ENCODE measurements around the gene SLC22A8.
"Not testable (repeated sequence)": the region's sequence is repeated elsewhere in the genome, so short reads cannot be mapped to it uniquely, and the experiment has no call there.

The SLC22A8 gene, protein sequence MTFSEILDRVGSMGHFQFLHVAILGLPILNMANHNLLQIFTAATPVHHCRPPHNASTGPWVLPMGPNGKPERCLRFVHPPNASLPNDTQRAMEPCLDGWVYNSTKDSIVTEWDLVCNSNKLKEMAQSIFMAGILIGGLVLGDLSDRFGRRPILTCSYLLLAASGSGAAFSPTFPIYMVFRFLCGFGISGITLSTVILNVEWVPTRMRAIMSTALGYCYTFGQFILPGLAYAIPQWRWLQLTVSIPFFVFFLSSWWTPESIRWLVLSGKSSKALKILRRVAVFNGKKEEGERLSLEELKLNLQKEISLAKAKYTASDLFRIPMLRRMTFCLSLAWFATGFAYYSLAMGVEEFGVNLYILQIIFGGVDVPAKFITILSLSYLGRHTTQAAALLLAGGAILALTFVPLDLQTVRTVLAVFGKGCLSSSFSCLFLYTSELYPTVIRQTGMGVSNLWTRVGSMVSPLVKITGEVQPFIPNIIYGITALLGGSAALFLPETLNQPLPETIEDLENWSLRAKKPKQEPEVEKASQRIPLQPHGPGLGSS

DNA sequence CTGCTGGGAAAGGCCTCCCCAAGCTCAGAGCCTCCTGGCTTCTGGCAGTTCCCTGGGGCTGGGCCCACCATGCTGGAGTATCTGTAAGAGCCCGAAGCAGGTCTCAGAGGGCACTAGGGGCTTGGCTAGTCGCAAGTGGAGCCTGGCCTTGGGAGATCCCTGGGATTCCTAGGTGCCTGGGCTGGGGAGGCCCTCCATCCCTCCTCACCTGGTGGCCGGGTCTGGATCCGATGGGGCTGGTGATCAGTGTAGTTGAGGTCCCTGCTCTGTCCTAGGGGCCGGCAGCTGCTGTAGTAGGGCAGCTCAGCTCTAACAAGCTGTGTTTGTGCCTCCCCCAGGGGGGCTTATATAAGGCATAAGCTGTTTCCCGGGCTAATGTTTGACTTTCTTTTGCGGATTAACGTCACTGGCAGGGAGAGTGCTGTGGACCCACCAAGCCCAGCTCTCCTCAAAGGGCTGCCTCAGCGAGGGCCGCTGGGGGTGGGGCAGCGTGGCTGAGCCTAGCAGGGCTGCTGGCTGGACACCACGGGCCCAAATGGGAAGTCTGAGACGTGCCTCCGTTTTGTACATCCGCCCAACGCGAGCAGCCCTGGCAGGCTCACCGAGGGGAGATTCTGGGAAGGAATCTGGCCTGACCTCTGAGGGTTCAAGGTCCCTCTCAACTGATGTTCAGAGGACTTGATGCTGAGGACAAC is at the start of gene SLC22A8:
Gene SLC22A8 (minus strand): TSS at position 321 of the 695 bp plus-strand sequence. CDS start 883 bp downstream, outside the sequence.
- Histone ChIP-seq H4K20me1 (no peaks in the 10 kb centered on the region), H3K4me3 (no peak within 1 kb of the TSS), H3K4me2 (no peak within 1 kb of the TSS), H3K36me3 (no peaks in the 10 kb centered on the region), H3K9me3 (no peaks in the 10 kb centered on the region), H3K27me3 (no peaks in the 10 kb centered on the region), H3K27ac (no peak within 1 kb of the TSS), H3K9ac (no peak within 1 kb of the TSS), H3K4me1 (no peaks in the 10 kb centered on the region)
- TF ChIP-seq Cebpa-rat (IDR thresholded peaks at IDR 0.05): no peak

DNA sequence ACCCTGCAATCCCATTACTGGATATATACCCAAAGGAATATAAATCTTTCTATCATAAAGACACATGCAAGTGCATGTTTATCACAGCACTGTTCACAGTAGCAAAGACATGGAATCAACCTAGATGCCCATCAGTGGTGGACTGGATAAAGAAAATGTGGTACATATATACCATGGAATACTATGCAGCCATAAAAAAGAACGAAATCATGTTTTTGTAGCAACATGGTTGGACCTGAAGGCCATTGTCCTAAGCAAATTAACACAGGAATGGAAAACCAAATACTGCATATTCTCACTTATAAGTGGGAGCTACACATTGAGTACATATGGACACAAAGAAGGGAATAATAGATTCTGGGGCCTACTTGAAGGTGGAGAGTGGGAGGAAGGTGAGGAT is 30.6 kb upstream of the SLC22A8 start:
- H3K9me3 ChIP-seq: peaks cover 26% of the 10 kb centered on the region; the same call in 1 of the 2 replicates
- H3K27ac ChIP-seq, H3K27me3 ChIP-seq, H3K4me3 ChIP-seq, H3K4me1 ChIP-seq, H4K20me1 ChIP-seq, H3K9ac ChIP-seq, H3K36me3 ChIP-seq, H3K4me2 ChIP-seq: not testable (repeated sequence)

DNA sequence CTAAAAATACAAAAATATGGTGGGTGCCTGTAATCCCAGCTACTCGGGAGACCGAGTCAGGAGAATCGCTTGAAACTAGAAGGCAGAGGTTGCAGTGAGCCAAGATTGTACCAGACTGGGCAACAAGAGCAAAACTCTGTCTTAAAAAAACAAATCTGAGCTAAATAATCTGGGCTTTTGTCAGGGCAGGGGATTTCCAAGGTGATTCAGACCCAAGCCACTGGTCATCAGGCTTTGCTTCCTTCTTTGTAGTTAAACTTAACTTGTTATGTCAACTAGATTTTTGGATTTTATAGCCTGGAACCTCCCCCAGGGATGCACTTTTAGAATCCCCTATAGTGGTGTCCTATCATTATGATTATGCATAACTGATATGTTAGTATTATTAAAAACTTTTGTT is 27.0 kb upstream of the SLC22A8 start:
- no peak overlapping the region for H3K9ac ChIP-seq
- no peaks in the 10 kb centered on the region for H3K27me3 ChIP-seq
- TF ChIP-seq Cebpa-rat (IDR thresholded peaks at IDR 0.05): no peak
- no peak overlapping the region for H3K4me3 ChIP-seq
- H3K4me1 ChIP-seq: no peaks in the 10 kb centered on the region
- H3K4me2 ChIP-seq: no peak overlapping the region
- H3K36me3 ChIP-seq: no peaks in the 10 kb centered on the region
- H4K20me1 ChIP-seq: no peaks in the 10 kb centered on the region
- H3K9me3 ChIP-seq: 0 out of 2 replicates have a peak, but pooled peaks cover 11% of the 10 kb centered on the region
- no peak overlapping the region for H3K27ac ChIP-seq

DNA sequence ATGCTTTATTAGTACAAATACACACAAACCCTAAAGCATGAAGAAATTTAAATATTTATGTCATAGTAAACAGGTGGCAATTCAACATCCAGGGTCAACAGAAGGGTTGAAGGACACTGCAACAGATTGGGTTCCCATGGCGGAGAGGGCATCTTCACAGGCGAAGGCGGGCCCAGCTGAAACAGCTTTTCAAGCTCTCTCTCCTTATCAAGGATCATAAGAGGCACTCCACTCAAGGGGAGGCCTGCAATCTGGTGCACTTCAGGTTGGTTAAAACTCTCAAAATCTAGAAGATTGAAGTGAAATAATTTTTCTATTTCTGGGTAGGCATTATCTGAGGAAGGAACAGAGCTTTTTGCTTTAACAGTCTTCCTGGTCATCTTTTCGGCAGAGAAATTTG is 16.8 kb upstream of the SLC22A8 start:
- no peak overlapping the region for H3K4me3 ChIP-seq
- no peak overlapping the region for H3K4me2 ChIP-seq
- no peak overlapping the region for H3K27ac ChIP-seq
- no peaks in the 10 kb centered on the region for H3K27me3 ChIP-seq
- no peaks in the 10 kb centered on the region for H4K20me1 ChIP-seq
- H3K36me3 ChIP-seq: no peaks in the 10 kb centered on the region
- TF ChIP-seq Cebpa-rat (IDR thresholded peaks at IDR 0.05): no peak
- no peaks in the 10 kb centered on the region for H3K9me3 ChIP-seq
- no peaks in the 10 kb centered on the region for H3K4me1 ChIP-seq
- no peak overlapping the region for H3K9ac ChIP-seq

DNA sequence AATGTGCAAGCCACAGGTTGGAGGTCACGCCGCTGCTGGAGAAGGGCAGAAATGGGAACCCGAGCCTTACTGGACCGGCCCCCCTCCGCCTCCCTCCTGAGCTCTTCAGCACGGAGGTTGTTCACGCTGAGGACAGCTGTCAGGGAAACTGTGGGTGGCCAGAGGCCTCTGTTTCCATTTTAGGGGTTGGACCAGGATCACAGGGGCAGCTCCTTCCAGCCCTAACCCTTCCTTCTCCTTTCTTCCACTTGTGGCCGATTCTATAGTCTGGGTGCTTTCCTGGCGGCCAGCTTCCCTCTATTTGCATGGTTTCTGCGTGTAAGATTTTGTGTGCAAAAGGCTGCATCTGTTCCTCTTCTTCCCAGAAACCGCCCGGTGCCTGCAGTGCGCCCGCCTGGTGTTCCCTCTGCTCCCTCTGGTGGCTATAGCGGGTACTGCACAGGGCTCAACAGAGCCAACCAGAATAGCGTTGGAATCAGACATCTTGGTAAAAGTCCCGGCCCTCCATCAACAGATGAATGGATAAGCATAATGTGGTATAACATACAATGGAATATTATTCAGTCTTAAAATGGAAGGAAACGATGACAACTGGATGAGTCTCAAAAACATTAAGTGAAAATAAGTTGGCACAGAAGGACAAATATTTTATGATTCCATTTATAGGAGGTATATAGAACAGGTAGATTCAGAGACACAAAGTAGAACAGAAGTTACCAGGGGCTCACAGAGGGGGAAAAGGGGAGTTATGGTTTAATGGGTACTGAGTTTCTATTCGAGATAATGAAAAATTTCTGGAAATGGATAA is 8.4 kb upstream of the SLC22A8 start:
- Histone ChIP-seq H3K9me3 (no peaks in the 10 kb centered on the region), H3K4me1 (no peaks in the 10 kb centered on the region), H3K4me3 (no peak overlapping the region), H3K27ac (no peak overlapping the region), H3K36me3 (no peaks in the 10 kb centered on the region), H4K20me1 (no peaks in the 10 kb centered on the region), H3K27me3 (no peaks in the 10 kb centered on the region), H3K9ac (no peak overlapping the region), H3K4me2 (peak overlapping the region; percentile 28)
- TF ChIP-seq Cebpa-rat (IDR thresholded peaks at IDR 0.05): no peak

DNA sequence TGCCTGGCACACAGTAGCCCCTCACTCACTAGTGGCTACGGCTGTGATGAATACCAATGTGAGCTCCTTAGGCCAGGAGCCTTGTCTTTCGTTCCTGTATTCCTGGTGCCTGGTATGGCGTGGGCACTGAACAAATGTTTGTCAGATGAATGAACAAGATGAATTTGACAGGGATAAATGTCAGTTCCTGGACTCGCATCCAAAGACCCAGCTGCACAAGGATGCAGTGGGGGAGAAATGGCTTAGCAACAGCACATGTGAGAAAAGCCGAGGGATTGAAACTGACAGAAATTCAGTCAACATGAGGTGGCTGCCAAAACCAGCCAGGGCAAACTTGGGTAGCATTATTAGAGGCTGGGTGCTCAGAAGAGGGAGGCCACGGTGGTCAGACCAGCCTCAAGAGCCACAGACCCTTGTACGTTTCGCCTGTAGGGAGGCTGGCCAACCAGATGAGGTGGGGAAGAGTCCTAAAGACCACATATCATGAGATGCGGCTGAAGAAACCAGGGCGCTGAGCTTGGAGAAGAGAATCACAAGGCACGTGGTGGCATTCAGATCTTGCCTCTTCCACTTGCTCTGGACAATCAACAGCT is 7.7 kb upstream of the SLC22A8 start:
- Histone ChIP-seq H3K4me3 (no peak overlapping the region), H3K4me2 (no peak overlapping the region), H3K36me3 (no peaks in the 10 kb centered on the region), H3K4me1 (no peaks in the 10 kb centered on the region), H3K9ac (no peak overlapping the region), H3K27ac (no peak overlapping the region), H3K9me3 (no peaks in the 10 kb centered on the region), H4K20me1 (no peaks in the 10 kb centered on the region), H3K27me3 (no peaks in the 10 kb centered on the region)
- TF ChIP-seq Cebpa-rat (IDR thresholded peaks at IDR 0.05): no peak

DNA sequence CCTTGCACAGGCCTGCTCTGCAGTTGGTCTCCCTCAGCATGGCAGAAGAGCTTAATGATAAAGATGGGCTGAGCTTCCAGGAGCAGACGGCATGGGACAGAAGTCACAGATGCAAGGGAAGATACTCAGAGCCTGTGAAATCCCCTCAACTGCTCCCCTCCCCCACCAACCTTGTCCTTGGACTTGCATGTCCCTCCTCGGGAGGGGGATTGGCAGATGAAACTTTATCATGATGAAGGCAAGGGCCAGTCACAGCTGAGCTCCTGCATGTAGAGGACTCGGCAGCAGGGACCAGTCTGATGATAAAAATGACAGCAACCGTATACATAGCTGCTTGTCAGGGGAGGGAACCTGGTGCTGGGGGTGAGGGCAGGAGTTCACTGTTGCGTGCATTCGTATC is 6.8 kb upstream of the SLC22A8 start:
- Histone ChIP-seq H3K36me3 (no peaks in the 10 kb centered on the region), H3K27me3 (no peaks in the 10 kb centered on the region), H4K20me1 (no peaks in the 10 kb centered on the region), H3K4me2 (no peak overlapping the region), H3K27ac (no peak overlapping the region), H3K4me3 (no peak overlapping the region), H3K9me3 (no peaks in the 10 kb centered on the region), H3K4me1 (no peaks in the 10 kb centered on the region), H3K9ac (no peak overlapping the region)
- no peak for TF ChIP-seq Cebpa-rat (IDR thresholded peaks at IDR 0.05)

DNA sequence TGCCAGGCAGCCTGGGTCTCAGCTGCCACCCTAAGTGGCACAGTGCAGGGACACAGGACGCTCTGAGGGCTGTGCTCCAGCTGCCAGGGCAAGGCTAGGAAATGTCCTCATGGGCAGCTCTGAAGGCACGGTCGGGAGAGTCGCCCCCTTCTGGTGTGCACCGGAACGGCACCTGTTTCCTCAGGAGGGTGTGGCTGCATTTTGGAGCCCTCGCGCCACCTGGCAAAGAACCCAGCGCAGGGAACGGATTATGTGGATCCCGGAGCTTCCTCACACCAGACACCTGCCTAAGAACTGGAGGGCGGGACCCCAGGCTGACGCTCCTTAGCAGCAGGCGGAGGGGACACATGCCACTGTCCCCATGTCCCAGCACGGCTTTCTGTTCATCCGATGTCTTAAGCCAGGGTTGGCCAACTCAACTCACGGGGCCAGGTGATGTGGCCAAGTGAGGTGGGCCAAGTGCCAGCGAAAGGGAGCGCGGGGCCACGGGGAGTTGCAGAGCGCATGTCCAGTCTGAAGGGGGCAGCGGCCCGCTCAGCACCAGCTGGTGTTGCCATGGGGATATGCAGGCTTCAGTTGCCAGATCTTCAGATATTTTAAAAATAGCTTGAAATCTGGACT is 5.1 kb upstream of the SLC22A8 start:
- Histone ChIP-seq H3K9ac (no peak overlapping the region), H3K9me3 (no peaks in the 10 kb centered on the region), H4K20me1 (no peaks in the 10 kb centered on the region), H3K27ac (no peak overlapping the region), H3K4me3 (no peak overlapping the region), H3K27me3 (no peaks in the 10 kb centered on the region), H3K4me1 (no peaks in the 10 kb centered on the region), H3K36me3 (no peaks in the 10 kb centered on the region), H3K4me2 (no peak overlapping the region)
- no peak for TF ChIP-seq Cebpa-rat (IDR thresholded peaks at IDR 0.05)

DNA sequence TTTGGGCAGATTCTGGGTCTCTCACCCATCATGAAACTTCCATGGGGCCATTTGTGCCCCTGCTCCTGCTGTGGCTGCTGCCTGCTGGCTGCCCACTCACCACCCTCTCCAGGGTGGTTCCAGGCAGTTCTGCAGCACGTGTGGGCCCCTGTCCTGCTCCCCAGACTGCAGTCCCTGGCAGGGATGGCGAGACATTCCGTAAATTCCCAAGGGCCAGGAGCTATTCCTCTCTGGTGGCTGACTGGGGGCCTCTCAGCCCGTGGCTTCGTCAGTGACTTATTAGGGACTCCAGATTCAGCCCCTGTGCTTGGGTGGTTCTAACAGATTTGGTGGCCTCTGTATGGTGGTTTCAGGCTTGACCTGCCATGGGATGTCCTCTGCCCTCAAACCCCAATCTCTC is 3.9 kb upstream of the SLC22A8 start:
- Histone ChIP-seq H3K27ac (no peak overlapping the region), H3K27me3 (no peaks in the 10 kb centered on the region), H3K9ac (no peak overlapping the region), H3K4me1 (no peaks in the 10 kb centered on the region), H4K20me1 (no peaks in the 10 kb centered on the region), H3K36me3 (no peaks in the 10 kb centered on the region), H3K4me3 (no peak overlapping the region), H3K4me2 (no peak overlapping the region), H3K9me3 (no peaks in the 10 kb centered on the region)
- TF ChIP-seq Cebpa-rat (IDR thresholded peaks at IDR 0.05): no peak
